ENCODE results near the gene UQCRH.

- TF ChIP-seq CTCF (IDR thresholded peaks at IDR 0.05) (no peak), POLR2A (IDR thresholded peaks at IDR 0.05) (no peak), POLR2AphosphoS5 (IDR thresholded peaks at IDR 0.05) (no peak)
Observed at GRCh38 chr1:46343351-46343695, 39.8 kb downstream of the UQCRH start.

All from prostate gland (tissue), 2 donors.